ENCODE data around the gene PDZRN4. TPM values are rescaled to one million over a fixed set of nuclear protein-coding genes. Genes with fewer than 3 reads are reported as not detected.

Gene PDZRN4
- total RNA-seq, 2 donors from 2014 or later, result 0.89 to 1.6 TPM

- Histone ChIP-seq H3K9me3 (no peaks in the 10 kb centered on the region), H3K27ac (no peak overlapping the region), H3K4me1 (no peaks in the 10 kb centered on the region), H3K4me3 (no peak overlapping the region), H3K27me3 (no peaks in the 10 kb centered on the region), H3K36me3 (no peaks in the 10 kb centered on the region)
- TF ChIP-seq CTCF (IDR thresholded peaks at IDR 0.05), result no peak
- DNase-seq (ENCODE audit: low spot score), result no peak
Measured at GRCh38 chr12:41433460-41433859, 245.3 kb downstream of the PDZRN4 start.

GRCh38 chr12:41436076-41436475, 248.0 kb downstream of the PDZRN4 start:
- Histone ChIP-seq H3K4me3 (no peak overlapping the region), H3K27ac (no peak overlapping the region), H3K9me3 (no peaks in the 10 kb centered on the region), H3K4me1 (no peaks in the 10 kb centered on the region), H3K36me3 (no peaks in the 10 kb centered on the region), H3K27me3 (no peaks in the 10 kb centered on the region)
- DNase-seq (ENCODE audit: low spot score), result no peak
- TF ChIP-seq CTCF (IDR thresholded peaks at IDR 0.05), result no peak

GRCh38 chr12:41437563-41437962, 249.4 kb downstream of the PDZRN4 start:
- Histone ChIP-seq H3K36me3 (no peaks in the 10 kb centered on the region), H3K27ac (no peak overlapping the region), H3K27me3 (no peaks in the 10 kb centered on the region), H3K4me3 (no peak overlapping the region), H3K4me1 (no peaks in the 10 kb centered on the region), H3K9me3 (no peaks in the 10 kb centered on the region)
- DNase-seq (ENCODE audit: low spot score), result no peak
- no peak for TF ChIP-seq CTCF (IDR thresholded peaks at IDR 0.05)

GRCh38 chr12:41438854-41439541, 250.9 kb downstream of the PDZRN4 start:
- TF ChIP-seq CTCF (IDR thresholded peaks at IDR 0.05), result no peak
- H3K36me3 ChIP-seq, result no peaks in the 10 kb centered on the region
- no peaks in the 10 kb centered on the region for H3K4me1 ChIP-seq
- H3K4me3 ChIP-seq, result no peak overlapping the region
- H3K27ac ChIP-seq, result no peak overlapping the region
- DNase-seq (ENCODE audit: low spot score), result no peak
- no peaks in the 10 kb centered on the region for H3K27me3 ChIP-seq
- no peaks in the 10 kb centered on the region for H3K9me3 ChIP-seq

- no peak for TF ChIP-seq CTCF (IDR thresholded peaks at IDR 0.05)
- Histone ChIP-seq H3K9me3 (no peaks in the 10 kb centered on the region), H3K27ac (no peak overlapping the region), H3K4me1 (no peaks in the 10 kb centered on the region), H3K27me3 (no peaks in the 10 kb centered on the region), H3K4me3 (no peak overlapping the region), H3K36me3 (no peaks in the 10 kb centered on the region)
- no peak for DNase-seq (ENCODE audit: low spot score)
Measured at GRCh38 chr12:41439801-41440200, 251.7 kb downstream of the PDZRN4 start.

GRCh38 chr12:41441180-41441579, 253.1 kb downstream of the PDZRN4 start:
- no peak for DNase-seq (ENCODE audit: low spot score)
- Histone ChIP-seq H3K27me3 (no peaks in the 10 kb centered on the region), H3K36me3 (no peaks in the 10 kb centered on the region), H3K4me1 (no peaks in the 10 kb centered on the region), H3K4me3 (no peak overlapping the region), H3K27ac (no peak overlapping the region), H3K9me3 (no peaks in the 10 kb centered on the region)
- TF ChIP-seq CTCF (IDR thresholded peaks at IDR 0.05), result no peak
